ENCODE data around the gene EMC9. TPM values are rescaled to one million over a fixed set of nuclear protein-coding genes. Genes with fewer than 3 reads are reported as not detected.

The EMC9 gene
- total RNA-seq, 3 donors from 2014 or later: 13.4 to 19.0 (median 16.5) TPM

GRCh38 chr14:24187539-24187915, 46.1 kb upstream of the EMC9 start:
- peaks cover 5% of the 10 kb centered on the region for H3K36me3 ChIP-seq
- TF ChIP-seq POLR2A (IDR thresholded peaks at IDR 0.05) (no peak), CTCF (IDR thresholded peaks at IDR 0.05) (no peak), POLR2AphosphoS5 (IDR thresholded peaks at IDR 0.05) (no peak)
- H3K27me3 ChIP-seq: no peaks in the 10 kb centered on the region
- intact Hi-C loops (cut with DNase I; ENCODE audit: low total_unique reads): no loop called here
- no peaks in the 10 kb centered on the region for H3K9me3 ChIP-seq
- peak overlapping the region; percentile 68 to 79 (median 76) for H3K4me3 ChIP-seq
- H3K27ac ChIP-seq: peak overlapping the region in 1 of 2 donors; percentile 80
- H3K4me1 ChIP-seq: peaks cover 0 to 8% of the 10 kb centered on the region in 2 donors
- DNase-seq (ENCODE audit: low spot score in 2 of 2): no peak

- Histone ChIP-seq H3K27ac (peak overlapping the region in 1 of 2 donors; percentile 80), H3K9me3 (no peaks in the 10 kb centered on the region), H3K27me3 (no peaks in the 10 kb centered on the region), H3K36me3 (peaks cover 5% of the 10 kb centered on the region), H3K4me1 (peaks cover 0 to 8% of the 10 kb centered on the region in 2 donors), H3K4me3 (no peak overlapping the region)
- DNase-seq (ENCODE audit: low spot score in 2 of 2): no peak
- intact Hi-C loops (cut with DNase I; ENCODE audit: low total_unique reads): no loop called here
- TF ChIP-seq CTCF (IDR thresholded peaks at IDR 0.05): no peak
- TF ChIP-seq POLR2AphosphoS5 (IDR thresholded peaks at IDR 0.05): no peak
- no peak for TF ChIP-seq POLR2A (IDR thresholded peaks at IDR 0.05)
Observed at GRCh38 chr14:24186831-24187538, 45.6 kb upstream of the EMC9 start.

GRCh38 chr14:24185741-24186140, 44.4 kb upstream of the EMC9 start:
- no peak for DNase-seq (ENCODE audit: low spot score in 2 of 2)
- H3K36me3 ChIP-seq: peaks cover 5% of the 10 kb centered on the region
- intact Hi-C loops (cut with DNase I; ENCODE audit: low total_unique reads): no loop called here

GRCh38 chr14:24185026-24185425, 43.6 kb upstream of the EMC9 start:
- no peak overlapping the region for H3K4me3 ChIP-seq
- peaks cover 0 to 8% of the 10 kb centered on the region in 2 donors for H3K4me1 ChIP-seq
- H3K36me3 ChIP-seq: peaks cover 5% of the 10 kb centered on the region
- no peak overlapping the region for H3K27ac ChIP-seq
- TF ChIP-seq POLR2AphosphoS5 (IDR thresholded peaks at IDR 0.05) (no peak), CTCF (IDR thresholded peaks at IDR 0.05) (no peak), POLR2A (IDR thresholded peaks at IDR 0.05) (no peak)
- H3K27me3 ChIP-seq: no peaks in the 10 kb centered on the region
- no peaks in the 10 kb centered on the region for H3K9me3 ChIP-seq
- no peak for DNase-seq (ENCODE audit: low spot score in 2 of 2)
- intact Hi-C loops (cut with DNase I; ENCODE audit: low total_unique reads): no loop called here

More at GRCh38 chr14:24185741-24186140, 44.4 kb upstream of the EMC9 start:
- H3K9me3 ChIP-seq: no peaks in the 10 kb centered on the region
- H3K4me1 ChIP-seq: peaks cover 0 to 8% of the 10 kb centered on the region in 2 donors
- no peak overlapping the region for H3K27ac ChIP-seq
- no peaks in the 10 kb centered on the region for H3K27me3 ChIP-seq
- no peak for TF ChIP-seq POLR2A (IDR thresholded peaks at IDR 0.05)
- TF ChIP-seq POLR2AphosphoS5 (IDR thresholded peaks at IDR 0.05): no peak
- no peak for TF ChIP-seq CTCF (IDR thresholded peaks at IDR 0.05)
- H3K4me3 ChIP-seq: no peak overlapping the region

- Histone ChIP-seq H3K36me3 (peaks cover 5% of the 10 kb centered on the region), H3K27ac (no peak overlapping the region), H3K27me3 (no peaks in the 10 kb centered on the region), H3K9me3 (no peaks in the 10 kb centered on the region), H3K4me1 (peaks cover 0 to 8% of the 10 kb centered on the region in 2 donors), H3K4me3 (no peak overlapping the region)
- intact Hi-C loops (cut with DNase I; ENCODE audit: low total_unique reads): no loop called here
- no peak for DNase-seq (ENCODE audit: low spot score in 2 of 2)
- TF ChIP-seq CTCF (IDR thresholded peaks at IDR 0.05) (no peak), POLR2AphosphoS5 (IDR thresholded peaks at IDR 0.05) (no peak), POLR2A (IDR thresholded peaks at IDR 0.05) (no peak)
Observed at GRCh38 chr14:24184104-24184970, 42.9 kb upstream of the EMC9 start.
